NK-92 (cell line): ENCODE measurements around the gene CEACAM7.

Experiments used
- DNase-seq: peaks from one replicate; lab custom pipeline; 2025; ENCODE audit not compliant: unreplicated experiment; lab: John Stamatoyannopoulos, UW

CEACAM7 gene

DNA sequence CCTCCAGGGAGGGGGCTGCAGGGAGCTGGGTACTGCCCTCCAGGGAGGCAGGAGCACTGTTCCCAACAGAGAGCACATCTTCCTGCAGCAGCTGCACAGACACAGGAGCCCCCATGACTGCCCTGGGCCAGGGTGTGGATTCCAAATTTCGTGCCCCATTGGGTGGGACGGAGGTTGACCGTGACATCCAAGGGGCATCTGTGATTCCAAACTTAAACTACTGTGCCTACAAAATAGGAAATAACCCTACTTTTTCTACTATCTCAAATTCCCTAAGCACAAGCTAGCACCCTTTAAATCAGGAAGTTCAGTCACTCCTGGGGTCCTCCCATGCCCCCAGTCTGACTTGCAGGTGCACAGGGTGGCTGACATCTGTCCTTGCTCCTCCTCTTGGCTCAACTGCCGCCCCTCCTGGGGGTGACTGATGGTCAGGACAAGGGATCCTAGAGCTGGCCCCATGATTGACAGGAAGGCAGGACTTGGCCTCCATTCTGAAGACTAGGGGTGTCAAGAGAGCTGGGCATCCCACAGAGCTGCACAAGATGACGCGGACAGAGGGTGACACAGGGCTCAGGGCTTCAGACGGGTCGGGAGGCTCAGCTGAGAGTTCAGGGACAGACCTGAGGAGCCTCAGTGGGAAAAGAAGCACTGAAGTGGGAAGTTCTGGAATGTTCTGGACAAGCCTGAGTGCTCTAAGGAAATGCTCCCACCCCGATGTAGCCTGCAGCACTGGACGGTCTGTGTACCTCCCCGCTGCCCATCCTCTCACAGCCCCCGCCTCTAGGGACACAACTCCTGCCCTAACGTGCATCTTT, 12.5 kb upstream of the CEACAM7 start:
- DNase-seq, result no peak

DNA sequence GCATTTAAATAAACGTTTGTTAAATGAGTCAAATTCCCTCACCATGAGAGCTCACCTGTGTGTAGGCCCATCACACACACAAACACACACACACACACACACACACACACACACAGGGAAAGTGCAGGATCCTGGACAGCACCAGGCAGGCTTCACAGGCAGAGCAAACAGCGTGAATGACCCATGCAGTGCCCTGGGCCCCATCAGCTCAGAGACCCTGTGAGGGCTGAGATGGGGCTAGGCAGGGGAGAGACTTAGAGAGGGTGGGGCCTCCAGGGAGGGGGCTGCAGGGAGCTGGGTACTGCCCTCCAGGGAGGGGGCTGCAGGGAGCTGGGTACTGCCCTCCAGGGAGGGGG, 11.9 kb upstream of the CEACAM7 start:
- DNase-seq, result no peak

DNA sequence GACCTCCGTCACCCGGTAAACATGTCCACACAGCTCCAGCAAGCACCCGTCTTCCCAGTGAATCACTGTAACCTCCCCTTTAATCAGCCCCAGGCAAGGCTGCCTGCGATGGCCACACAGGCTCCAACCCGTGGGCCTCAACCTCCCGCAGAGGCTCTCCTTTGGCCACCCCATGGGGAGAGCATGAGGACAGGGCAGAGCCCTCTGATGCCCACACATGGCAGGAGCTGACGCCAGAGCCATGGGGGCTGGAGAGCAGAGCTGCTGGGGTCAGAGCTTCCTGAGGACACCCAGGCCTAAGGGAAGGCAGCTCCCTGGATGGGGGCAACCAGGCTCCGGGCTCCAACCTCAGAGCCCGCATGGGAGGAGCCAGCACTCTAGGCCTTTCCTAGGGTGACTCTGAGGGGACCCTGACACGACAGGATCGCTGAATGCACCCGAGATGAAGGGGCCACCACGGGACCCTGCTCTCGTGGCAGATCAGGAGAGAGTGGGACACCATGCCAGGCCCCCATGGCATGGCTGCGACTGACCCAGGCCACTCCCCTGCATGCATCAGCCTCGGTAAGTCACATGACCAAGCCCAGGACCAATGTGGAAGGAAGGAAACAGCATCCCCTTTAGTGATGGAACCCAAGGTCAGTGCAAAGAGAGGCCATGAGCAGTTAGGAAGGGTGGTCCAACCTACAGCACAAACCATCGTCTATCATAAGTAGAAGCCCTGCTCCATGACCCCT, 11.3 kb upstream of the CEACAM7 start:
- no peak for DNase-seq

DNA sequence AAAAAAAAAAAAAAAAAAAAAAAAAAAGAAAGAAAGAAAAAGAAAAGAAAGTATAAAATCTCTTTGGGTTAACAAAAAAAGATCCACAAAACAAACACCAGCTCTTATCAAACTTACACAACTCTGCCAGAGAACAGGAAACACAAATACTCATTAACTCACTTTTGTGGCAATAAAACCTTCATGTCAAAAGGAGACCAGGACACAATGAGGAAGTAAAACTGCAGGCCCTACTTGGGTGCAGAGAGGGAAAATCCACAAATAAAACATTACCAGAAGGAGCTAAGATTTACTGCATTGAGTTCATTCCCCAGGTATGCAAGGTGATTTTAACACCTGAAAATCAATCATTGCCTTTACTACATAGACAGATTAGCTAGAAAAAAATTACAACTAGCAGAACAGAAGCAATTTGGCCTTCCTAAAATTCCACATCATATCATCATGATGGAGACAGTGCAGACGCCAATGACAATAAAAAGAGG, 10.7 kb upstream of the CEACAM7 start:
- no peak for DNase-seq

DNA sequence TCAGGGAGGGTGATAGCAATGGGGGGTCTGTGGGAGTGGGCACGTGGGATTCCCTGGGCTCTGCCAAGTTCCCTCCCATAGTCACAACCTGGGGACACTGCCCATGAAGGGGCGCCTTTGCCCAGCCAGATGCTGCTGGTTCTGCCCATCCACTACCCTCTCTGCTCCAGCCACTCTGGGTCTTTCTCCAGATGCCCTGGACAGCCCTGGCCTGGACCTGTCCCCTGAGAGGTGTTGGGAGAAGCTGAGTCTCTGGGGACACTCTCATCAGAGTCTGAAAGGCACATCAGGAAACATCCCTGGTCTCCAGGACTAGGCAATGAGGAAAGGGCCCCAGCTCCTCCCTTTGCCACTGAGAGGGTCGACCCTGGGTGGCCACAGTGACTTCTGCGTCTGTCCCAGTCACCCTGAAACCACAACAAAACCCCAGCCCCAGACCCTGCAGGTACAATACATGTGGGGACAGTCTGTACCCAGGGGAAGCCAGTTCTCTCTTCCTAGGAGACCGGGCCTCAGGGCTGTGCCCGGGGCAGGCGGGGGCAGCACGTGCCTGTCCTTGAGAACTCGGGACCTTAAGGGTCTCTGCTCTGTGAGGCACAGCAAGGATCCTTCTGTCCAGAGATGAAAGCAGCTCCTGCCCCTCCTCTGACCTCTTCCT, 9.3 kb upstream of the CEACAM7 start:
- no peak for DNase-seq

DNA sequence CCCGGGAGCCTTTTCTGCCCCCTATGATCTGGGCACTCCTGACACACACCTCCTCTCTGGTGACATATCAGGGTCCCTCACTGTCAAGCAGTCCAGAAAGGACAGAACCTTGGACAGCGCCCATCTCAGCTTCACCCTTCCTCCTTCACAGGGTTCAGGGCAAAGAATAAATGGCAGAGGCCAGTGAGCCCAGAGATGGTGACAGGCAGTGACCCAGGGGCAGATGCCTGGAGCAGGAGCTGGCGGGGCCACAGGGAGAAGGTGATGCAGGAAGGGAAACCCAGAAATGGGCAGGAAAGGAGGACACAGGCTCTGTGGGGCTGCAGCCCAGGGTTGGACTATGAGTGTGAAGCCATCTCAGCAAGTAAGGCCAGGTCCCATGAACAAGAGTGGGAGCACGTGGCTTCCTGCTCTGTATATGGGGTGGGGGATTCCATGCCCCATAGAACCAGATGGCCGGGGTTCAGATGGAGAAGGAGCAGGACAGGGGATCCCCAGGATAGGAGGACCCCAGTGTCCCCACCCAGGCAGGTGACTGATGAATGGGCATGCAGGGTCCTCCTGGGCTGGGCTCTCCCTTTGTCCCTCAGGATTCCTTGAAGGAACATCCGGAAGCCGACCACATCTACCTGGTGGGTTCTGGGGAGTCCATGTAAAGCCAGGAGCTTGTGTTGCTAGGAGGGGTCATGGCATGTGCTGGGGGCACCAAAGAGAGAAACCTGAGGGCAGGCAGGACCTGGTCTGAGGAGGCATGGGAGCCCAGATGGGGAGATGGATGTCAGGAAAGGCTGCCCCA, 8.5 kb upstream of the CEACAM7 start:
- no peak for DNase-seq

DNA sequence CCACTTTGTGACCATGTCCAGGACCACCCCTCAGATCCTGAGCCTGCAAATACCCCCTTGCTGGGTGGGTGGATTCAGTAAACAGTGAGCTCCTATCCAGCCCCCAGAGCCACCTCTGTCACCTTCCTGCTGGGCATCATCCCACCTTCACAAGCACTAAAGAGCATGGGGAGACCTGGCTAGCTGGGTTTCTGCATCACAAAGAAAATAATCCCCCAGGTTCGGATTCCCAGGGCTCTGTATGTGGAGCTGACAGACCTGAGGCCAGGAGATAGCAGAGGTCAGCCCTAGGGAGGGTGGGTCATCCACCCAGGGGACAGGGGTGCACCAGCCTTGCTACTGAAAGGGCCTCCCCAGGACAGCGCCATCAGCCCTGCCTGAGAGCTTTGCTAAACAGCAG, 7.7 kb upstream of the CEACAM7 start:
- no peak for DNase-seq

DNA sequence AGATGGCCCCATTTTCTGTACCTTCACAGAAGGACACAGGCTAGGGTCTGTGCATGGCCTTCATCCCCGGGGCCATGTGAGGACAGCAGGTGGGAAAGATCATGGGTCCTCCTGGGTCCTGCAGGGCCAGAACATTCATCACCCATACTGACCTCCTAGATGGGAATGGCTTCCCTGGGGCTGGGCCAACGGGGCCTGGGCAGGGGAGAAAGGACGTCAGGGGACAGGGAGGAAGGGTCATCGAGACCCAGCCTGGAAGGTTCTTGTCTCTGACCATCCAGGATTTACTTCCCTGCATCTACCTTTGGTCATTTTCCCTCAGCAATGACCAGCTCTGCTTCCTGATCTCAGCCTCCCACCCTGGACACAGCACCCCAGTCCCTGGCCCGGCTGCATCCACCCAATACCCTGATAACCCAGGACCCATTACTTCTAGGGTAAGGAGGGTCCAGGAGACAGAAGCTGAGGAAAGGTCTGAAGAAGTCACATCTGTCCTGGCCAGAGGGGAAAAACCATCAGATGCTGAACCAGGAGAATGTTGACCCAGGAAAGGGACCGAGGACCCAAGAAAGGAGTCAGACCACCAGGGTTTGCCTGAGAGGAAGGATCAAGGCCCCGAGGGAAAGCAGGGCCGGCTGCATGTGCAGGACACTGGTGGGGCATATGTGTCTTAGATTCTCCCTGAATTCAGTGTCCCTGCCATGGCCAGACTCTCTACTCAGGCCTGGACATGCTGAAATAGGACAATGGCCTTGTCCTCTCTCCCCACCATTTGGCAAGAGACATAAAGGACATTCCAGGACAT, 7.0 kb upstream of the CEACAM7 start:
- DNase-seq, result no peak

DNA sequence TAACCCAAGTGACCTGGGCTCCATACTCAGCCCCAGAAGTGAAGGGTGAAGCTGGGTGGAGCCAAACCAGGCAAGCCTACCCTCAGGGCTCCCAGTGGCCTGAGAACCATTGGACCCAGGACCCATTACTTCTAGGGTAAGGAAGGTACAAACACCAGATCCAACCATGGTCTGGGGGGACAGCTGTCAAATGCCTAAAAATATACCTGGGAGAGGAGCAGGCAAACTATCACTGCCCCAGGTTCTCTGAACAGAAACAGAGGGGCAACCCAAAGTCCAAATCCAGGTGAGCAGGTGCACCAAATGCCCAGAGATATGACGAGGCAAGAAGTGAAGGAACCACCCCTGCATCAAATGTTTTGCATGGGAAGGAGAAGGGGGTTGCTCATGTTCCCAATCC, 6.1 kb upstream of the CEACAM7 start:
- DNase-seq, result no peak

DNA sequence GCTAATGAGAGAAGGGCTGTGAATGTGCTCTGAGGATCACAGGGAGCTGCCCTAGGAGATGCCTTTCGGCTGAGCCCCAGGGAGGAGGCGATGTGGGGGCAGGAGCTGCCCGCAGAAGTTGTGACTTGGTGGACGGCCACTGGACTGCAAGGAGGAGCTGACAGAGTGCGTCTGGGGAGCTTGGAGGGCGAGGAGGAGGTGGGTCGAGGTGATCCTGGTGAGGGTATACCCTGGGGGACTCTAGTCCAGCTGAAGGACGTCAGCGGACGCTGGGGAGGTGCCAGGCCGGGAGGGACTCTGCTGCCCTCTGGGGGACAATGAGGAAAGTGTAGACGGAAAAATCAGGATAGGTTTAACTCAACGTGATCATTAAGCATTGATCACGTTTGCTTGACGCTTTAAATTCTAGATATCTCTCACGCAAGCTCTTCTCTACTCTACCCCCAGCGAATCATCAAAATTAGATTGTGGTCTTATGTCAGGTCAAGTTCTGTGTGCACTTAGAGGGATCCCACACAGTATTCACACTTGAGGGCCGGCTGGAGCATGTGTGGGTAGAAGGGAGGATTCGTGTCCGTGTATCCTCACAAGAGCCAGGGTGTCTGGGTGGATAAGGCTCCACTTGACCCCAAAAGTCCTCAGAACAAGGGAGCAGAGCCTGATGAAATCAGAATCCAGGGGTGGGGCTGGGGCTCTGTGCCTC, 3.3 kb upstream of the CEACAM7 start:
- DNase-seq, result no peak

DNA sequence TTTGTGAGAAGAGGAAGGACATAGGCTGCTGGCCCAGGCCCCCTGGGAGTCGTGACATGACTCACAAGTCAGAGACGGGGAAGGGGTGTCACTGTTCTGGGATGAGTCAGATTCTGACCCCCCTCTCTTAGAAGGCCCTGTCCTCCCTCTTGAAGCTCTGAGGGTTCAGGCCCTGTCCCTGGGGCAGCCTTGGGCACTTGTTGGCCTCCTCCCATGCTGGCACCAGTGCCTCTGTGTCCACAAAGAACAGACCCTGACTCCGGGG, 2.7 kb upstream of the CEACAM7 start:
- no peak for DNase-seq

DNA sequence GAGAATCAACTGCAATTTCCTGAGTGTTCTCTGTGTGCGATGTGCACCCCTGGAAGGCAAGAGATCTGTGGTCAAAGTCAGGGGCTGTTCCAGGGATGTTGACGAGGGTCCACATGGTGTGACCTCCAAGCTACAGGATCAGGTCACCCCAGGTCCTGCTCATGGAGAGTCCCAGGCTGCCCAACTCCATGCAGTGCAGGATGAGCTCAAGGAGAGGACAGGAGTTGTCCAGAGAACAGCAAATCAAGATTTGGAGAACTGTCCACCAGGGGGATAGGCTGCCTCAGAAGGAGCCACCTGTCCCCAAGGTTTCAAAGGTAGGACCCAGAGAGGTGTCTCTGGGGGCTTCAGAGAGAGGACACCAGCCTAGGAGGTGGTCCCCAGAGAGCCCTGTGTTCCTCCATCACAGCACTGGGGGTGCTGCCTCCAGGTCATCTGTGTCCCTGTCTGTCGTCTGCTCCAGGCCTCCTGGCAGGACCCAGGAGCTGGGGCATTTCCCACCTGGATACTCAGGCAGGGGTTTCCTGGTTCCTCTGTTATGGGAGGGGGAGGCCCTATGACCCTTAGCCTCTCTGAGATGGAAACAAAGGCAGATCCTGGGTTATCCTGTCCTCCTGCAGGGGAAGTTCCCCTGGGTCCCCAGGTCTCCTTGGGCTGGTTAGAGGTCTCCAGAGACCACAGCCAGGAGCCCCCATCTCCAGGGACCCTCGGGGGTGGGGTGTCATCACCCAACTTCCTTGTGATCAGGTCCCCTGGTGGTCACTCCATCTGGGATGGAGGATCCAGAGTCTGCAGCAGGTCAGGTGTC, 2.1 kb upstream of the CEACAM7 start:
- no peak for DNase-seq

DNA sequence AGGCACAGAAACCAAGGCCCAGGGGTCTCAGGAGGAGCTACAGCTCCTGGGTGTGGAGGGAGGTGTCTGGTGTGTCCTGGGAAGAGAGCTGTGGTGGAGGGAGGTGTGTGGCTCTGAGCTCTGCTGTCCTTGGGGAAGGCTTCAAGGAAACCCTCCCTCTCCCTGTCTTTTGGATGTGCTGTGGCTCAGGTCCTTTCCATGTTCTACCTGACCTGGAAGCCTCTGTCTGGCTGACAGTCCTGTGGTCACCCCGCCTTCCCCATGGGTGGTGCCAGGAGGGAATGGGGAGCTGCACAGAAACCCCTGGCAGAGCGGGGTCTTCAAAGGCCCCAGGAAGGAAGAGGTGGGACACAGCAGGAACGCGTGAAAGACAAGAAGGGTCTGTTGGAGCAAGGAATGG, 617 bp upstream of the CEACAM7 start:
- no peak for DNase-seq

DNA sequence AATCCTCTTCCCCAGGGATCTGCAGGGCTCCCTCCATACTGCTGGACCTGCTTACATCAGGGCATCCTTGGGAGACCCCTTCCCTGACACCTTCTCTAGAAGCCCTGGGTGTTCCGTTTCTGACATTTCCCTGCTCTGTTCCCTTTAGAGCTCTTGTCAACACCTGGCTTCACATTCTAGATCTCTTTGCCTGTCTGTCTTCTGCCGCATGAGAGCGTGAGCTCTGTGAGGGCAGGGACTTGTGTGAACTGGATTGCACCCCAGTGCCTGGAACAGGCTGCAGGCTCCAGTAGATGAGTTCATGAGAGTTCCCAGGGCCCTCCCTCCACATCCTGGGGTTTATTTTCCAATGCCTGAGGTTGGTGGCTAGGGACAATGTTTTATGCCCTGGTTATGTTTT, 651 bp downstream of the CEACAM7 start:
- no peak for DNase-seq

DNA sequence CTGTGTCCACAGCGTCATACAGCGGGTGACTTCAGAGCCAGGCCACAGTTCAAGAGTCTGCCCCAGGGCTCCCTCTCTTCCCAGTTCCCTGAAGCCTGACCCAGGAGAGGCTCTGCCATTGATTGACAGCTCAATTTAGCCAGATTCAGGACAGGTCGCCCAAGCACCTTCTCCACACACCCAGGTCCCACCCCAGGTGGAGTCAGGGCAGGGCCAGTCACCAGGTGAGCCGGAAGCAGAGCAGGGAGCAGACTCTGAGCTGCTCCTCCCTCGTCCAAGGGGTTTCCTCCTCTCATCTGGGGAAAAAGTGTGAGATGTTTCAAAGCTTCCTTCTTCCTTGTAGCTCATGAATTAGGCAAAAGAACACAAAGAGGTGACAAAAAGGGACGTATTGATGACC, 5.6 kb downstream of the CEACAM7 start:
- no peak for DNase-seq

DNA sequence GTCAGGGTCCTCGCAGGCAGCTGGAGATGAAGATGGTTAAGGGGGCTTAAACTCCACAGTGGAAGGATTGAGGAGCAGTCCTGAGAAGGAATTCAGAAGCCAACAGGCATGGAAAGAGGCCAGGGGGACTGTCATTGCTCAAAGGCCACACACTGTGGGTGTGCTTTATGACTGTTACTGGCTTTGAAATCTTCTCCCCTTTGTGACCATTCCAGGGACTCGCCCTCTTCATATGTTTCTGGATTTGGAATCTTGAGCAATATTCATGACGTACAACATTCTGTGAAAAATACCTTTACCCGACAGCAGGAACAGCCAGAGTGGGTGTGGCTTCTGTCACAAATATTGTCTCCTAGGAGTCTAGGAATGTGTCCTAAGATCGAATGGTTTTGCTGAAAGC, 16.6 kb downstream of the CEACAM7 start:
- DNase-seq, result no peak

DNA sequence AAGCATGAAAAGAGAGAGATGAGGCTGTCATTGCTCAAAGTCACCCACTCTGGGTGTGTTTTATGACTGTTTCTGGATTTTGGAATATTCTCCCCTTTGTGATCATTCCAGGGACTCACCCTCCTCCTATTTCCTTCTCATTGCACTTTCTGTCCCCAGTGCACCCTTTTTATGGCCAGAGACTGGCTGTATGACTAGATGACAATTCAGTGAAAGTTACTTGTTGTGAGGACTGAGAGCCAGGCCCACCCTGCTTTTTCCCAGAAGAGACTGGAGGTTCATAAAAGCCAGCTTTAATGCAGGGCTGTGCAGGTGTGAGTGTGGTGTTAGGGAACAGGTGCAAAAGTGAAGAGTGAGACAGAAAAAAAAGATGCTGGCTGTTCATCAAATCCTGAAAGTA, 17.3 kb downstream of the CEACAM7 start:
- DNase-seq, result no peak

DNA sequence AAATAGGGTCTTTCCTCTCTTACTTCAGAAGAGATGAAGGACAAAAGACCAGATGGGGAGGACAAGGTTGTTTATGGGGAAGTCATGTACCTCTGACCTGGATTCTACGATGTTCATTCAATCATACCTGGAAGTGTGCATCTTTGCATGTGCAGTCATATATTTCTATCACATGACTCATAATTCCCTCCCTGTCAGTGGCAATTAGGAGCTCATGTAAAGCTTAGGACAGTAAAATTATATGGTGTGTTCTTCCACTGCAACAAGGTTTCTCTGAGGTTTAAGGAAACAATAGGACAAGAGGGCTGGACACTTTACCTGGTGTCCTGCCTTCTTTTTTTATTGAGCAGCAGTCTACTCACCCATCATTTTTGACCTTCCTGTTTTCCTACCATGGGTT, 19.8 kb downstream of the CEACAM7 start:
- no peak for DNase-seq

DNA sequence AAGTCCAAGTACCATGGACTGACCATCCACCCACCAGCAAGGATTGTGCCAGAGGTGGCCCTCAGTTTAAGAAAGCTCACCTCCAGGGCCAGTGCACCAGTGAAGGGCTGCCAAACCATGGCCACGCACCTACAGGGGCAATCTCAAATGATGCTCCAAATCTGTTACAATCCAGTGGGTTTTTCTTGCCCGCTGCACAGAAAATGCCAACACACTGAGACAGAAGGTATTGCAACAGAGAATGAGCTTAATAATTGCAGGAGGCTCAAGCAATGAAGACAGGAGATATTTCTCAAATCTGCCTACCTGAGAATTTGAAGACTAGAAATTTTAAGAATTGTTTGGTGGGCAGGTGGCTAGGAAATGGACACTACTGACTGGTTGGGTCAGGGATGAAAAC, 22.0 kb downstream of the CEACAM7 start:
- no peak for DNase-seq
